Umbilical cord (tissue), 2 donors: ENCODE data around the gene ZNRF1. TPM values are rescaled to one million over a fixed set of nuclear protein-coding genes. Genes with fewer than 3 reads are reported as not detected.
"Not testable (repeated sequence)": the region's sequence is repeated elsewhere in the genome, so short reads cannot be mapped to it uniquely, and the experiment has no call there.

Source experiments
- DNase-seq: peaks from one replicate; pipeline ENCODE4 v3.0.0-alpha.2; 2015; ENCODE audit warnings: low spot score
- total RNA-seq: library from RNA; depleted of rRNA; stranded (reverse); fragments of >200 nt; gene quantifications from one replicate; pipeline ENCODE4 v1.2.3, GENCODE V29; 2014; ENCODE audit warnings: low replicate concordance; ENCODE audit not compliant: insufficient read depth

Gene ZNRF1
- total RNA-seq, 1 donor from 2014 or later, result 9.9 TPM

DNA sequence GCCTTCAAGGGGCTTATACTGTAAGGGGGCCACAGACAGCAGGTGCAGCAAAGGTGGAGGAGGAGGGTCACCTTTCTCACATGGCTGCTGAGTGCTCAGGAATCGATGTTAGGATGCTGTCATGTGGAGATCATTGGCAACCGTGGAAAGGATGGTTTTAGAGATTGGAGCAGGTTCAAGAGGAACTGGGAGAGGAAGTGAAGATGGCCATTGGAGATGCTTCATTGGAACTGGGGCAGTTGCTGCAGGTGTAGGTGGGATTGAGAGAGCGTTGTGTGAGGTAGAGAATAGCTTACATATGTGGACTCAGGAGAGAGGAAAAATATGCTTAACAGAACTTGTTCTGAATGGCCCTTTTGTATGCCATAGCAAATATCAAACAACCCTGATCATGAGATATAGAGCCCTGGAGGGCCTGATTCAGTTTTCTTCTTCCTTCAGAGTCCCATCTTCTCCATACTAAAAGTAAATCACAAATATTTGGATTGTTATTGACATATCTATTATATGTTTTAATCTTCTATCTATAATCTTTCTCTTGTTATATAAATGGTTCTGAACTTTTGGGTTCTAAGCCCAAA lies 77.0 kb downstream of the ZNRF1 start:
- no peak for DNase-seq

DNA sequence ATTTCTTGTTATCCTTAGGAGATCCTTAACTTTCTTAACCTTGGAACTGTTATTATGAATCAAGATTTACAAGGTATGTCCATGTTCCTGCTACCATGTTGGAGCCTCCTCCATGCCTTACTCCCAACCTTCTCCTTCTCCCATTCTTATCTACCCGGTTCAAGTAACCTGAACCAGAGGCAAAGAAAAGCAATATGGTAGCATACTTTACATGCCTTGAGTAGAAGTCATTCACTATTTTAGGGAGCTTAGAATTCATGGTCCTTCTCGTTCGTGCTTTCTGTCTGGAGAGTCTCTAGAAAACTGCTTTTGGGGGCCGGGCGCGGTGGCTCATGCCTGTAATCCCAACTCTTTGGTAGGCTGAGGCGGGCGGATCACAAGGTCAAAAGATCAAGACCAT lies 80.1 kb downstream of the ZNRF1 start:
- DNase-seq, result no peak

DNA sequence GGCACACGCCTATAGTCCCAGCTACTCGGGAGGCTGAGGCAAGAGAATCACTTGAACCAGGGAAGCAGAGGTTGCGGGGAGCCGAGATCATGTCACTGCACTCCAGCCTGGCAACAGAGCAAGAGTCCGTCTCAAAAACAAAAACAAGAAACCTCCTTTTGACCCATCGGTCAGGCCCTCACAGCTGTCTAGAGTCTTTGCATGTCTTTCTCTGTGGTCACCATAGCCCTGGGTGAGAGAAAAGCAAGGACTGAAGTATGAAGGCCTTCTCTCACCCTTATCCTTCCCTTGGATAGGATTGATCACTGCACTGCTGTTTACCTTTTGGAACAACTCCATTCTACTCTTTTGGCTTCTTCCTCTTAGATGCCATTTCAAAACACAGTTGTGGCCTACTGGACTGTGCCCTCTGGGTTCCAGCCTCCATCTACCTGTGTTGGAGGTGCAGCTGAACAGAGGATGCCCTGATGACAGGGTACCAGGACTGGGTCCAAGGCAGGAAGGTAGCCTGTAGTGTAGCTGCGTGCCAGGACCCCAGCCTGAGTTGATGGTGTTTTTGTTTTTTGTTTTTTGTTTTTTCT lies 80.6 kb downstream of the ZNRF1 start:
- DNase-seq, result no peak

DNA sequence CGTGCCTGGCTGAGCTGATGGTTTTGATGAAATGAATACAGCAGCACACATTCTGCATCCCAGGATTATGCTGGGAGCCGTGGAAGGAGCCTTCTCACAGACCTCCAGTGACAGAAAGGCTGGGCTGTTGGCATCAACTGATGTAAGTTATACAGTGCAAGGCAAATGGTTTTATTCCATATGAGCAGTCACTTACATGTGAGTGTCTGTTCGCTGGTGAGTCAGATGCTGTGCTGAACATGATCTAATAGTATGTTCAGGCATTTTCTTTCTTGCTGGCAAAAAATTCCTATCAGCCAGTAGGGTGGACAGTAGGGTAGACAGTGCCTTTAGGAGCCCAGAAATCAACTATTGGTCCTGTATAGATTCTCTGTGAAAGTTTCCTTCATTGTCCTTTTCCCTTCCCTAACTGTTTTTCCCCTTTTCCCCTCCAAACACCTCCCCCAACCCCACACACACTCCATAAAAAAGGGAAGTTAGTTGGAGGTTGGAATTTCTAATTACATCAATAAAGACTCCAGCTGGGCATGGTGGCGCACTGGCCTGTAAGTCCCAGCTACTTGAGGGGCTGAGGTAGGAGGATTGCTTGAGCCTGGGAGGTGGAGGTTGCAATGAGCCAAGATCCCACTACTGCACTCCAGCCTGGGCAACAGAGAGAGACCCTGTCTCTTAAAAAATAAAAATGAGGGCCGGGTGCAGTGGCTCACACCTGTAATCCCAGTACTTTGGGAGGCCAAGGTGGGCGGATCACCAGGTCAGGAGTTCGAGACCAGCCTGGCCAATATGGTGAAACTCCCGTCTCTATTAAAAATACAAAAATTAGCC lies 81.6 kb downstream of the ZNRF1 start:
- DNase-seq, result peak; percentile 74

DNA sequence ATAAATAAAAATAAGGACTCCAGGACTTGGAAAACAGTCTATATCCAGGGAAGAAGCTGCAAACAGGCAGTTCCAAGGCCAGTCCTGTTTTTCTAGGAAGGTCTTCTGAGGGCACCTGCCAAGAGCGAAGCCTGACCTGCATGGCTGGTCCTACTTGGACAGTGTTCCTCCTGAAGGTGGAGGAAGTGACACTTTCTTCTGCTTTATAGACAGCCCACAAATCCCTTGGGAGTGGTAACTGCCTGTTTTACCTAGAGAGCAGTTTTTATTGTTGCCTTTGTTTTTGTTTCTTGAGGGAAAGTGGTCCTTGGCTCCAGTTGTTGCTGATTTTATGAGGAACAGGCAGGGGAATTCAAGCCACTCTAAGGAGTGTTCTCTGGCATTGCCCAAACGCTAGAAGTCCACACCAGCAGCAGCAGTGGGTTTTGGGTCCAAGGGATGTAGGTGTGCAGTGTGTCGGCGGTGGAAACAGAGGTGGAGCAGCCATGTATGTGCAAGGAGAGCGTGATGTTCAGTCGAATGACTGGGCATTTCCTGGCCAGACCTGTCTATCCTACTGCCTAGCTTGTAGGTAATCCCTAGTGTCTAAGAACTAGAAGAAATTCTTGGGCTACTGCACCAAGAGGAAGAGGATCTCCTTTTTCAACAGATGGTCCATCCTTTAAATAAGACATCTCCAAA lies 82.5 kb downstream of the ZNRF1 start:
- no peak for DNase-seq

DNA sequence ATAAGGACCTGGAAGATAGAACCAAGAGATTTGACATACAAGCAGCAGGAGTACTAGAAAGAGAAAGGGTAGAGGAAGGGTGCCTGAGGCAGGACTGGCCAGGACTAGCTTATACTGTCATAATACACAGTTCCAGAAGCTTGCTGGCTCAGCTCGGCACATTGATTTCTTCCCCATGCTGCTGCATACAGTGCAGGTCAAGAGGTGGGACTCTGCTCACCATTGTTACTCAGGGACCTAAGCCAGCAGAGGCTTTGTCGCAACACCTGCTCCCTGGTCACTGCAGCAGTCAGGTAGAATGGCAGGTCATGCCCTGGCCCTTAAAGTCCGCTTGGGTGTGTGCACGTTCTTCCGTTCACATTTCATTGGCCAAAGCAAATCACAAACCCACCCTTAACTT lies 85.0 kb downstream of the ZNRF1 start:
- DNase-seq, result no peak

DNA sequence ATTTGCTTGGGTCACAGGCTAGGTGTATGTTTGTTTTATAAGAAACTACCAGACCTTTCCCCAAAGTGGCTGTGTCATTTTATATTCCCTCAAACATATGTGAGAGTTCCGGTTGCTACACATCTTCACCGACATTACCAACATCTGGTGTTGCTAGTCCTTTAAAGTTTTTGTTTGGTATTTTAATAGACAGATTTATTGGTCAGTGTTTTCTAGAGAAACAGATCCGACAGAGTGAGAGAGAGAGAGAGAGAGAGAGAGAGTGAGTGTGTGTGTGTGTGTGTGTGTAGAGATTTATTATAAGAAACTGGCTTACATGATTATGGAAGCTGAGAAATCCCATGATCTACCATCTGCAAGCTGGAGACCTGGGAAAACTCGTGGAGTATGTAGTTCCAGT lies 86.7 kb downstream of the ZNRF1 start:
- no peak for DNase-seq

DNA sequence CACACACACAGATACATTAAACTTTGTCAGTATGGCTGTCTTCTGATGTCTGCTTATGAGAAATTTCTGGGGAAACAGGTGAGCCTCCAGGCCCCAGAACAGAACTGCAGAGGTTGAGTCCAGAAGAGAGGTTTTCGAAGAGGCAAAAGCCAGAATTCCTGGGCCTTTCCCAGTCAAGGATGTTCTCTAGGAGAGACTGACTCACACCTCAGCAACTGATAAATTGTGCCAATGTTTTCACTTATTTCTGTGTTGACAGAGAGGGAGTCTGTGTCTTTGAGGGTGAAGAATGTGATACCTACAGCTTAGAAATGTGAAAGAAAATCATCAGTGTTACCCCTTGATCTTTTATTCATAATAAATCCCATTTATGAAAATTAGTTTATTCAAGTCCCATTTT lies 87.5 kb downstream of the ZNRF1 start:
- no peak for DNase-seq

DNA sequence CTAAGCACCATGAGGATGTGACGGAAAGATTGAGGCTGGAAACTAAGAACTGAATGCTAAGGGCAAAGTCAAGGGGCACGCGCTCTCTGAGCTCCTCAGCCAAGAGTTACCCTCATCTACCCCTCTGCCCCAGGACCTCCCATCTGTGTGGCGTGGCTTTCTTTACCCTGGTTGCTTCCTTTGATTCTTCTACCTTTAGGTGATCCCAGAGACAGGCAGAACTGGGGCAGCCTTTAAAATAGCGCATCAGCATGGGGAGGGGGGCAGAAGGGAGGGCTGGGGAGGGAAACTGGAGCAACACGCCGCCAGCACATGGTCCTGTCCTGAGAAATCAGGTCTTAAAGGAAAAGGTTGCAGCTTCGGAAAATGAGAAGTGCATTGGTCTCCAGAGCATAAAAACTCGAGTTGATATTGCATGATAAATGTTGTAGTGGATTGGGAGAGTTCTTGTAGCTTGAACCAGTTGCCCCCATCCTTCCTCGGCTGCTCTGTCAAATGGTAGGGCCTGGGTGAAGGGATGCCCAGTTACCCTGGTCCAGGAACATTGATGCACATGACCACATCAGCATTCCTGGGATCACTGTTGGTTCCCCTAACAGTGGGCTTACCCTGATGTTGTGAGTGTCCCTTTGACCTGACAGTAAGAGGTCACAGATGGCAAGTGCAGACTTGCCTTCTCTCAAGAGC lies 88.0 kb downstream of the ZNRF1 start:
- DNase-seq, result no peak

DNA sequence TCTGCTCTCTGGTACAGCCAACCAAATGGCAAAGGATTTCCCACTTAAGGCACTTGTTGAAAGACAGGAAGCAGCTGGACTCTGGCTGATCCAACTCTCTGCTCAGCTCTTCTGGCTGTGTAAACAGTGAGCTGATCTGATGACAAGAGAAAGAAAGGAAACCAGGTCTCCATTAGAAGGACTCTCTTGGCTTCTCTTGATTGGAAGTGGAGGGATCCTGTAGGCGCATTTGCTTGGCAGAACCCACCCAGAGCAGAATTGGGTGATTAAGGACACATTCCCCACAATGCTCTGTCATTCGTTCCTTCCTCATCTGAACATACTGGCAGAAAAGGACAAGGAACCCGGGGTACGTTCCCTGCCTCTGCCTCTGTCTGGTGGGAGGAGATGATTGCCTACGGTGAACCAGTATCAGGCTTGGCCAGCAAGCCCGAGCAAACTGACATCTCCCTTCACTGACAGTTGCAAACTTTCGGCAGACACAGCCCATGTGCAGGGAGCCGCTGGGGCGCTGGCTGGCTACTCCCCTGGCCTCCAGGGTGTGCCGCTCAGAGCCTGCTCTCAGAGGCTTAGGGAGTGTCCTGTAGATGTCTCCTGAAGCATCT lies 88.7 kb downstream of the ZNRF1 start:
- DNase-seq, result peak; percentile 83

DNA sequence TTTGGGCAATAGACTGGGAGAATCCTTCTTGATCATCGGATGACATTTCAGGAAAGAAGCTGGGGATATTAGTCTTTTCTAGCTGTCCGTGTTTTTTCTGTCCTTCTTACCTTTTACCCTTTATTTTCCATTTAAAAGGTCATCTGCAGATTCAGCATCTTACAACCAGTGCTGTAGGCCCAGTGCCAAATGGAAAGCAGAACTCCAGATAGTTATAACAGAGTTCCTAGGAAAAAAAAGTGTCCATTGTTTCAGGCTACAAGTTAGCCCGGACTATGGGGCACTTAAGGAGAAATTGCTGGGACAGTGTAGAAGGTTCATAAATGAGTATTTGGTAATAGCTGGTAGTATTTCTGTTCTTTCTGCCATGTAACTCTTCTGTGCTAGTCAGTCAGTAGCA lies 89.4 kb downstream of the ZNRF1 start:
- DNase-seq, result no peak

DNA sequence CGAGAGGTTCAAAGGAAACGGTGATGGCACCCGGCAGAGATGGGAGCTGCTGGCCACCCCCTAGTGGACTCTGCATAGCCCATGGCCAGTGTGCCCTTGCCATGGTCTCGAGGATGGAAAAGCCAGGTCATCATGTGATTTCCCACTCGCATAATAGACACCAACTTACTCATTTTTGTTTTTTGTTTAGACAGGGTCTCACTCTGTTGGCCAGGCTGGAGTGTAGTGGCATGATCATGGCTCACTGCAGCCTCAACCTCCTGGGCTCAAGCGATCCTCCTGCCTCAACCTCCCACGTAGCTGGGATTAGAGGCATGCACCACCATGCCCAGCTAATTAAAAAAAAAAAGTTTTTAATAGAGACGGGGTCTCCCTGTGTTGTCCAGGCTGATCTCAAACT lies 90.1 kb downstream of the ZNRF1 start:
- DNase-seq, result no peak

DNA sequence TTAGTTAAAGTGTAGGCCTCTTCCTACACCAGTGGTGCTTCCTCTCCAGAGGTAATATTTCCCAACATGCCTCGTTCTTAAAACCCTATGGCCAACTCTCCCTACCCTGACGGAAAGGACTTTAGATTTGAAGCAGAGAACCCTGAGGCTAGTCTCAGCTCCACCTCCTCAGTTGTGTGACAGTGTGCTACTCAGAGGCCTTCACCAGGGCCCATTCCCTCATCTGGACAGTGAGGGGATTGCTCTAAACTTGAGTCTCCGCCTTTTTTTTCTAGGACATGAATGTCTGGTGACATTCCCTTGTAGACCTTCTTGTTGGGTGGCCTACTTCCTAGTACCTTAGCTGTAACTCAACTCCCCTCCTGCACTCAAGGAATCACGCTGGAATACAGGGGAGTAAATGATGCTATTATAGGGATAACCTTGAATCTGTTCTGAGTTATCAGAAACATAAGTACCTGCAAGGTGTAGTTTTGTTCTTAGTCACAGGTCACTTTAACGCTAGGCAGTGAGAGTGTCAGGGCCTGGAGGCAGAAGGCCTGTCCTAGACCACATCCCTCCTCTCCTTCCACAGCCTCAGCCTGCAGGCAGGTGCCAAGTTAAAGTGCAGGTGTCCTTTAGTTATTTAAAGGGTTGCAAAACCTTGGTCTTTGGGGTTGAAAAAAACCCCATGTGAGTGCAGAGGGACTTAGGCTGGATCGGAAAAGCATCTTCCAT lies 90.8 kb downstream of the ZNRF1 start:
- no peak for DNase-seq

DNA sequence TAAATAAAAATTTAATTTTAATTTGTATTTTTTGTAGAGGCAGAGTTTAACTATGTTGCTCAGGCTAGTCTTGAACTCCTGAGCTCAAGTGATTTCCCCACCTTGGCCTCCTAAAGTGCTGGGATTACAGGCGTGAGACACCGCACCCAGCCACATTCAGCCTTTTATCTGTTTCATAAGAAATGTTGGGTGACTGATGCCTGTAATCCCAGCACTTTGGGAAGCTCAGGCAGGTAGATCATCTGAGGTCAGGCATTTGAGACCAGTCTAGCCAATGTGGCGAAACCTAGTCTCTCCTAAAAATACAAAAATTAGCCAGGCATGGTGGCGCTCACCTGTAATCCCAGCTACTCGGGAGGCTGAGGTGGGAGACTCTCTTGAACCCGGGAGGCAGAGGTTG lies 92.1 kb downstream of the ZNRF1 start:
- DNase-seq, result not testable (repeated sequence)

DNA sequence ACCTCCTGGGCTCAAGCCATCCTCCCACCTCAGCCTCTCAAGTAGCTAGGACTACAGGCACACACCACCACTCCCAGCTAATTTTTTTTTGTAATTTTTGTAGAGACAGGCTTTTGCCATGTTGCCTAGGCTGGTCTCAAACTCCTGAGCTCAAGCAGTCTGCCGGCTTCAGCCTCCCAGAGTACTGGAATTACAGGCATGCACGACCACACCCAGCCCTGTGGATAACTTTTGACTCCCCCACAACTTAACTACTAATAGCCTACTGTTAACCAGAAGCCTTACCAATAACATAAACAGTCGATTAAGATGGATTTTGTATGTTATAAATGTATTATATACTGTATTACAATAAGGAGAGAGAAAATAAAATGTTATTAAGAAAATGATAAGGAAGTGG lies 92.8 kb downstream of the ZNRF1 start:
- DNase-seq, result not testable (repeated sequence)

DNA sequence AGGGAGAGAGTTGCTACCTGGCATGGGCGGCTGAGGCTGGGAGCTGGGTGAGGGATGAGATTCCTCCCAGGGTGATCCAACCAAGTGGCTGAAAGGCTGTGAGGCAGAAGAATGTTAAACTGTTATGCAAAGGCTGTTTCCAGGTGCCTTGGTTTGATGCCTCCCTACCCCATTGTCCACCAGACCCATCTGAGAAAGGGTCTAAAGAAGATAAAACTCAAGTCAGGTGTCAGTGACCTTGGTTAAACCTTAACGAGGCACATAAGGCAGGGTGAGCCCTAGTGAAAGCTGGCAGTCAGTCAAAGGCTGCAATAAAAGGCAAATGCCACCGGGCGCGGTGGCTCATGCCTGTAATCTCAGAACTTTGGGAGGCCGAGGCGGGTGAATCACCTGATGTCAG lies 94.0 kb downstream of the ZNRF1 start:
- DNase-seq, result no peak

DNA sequence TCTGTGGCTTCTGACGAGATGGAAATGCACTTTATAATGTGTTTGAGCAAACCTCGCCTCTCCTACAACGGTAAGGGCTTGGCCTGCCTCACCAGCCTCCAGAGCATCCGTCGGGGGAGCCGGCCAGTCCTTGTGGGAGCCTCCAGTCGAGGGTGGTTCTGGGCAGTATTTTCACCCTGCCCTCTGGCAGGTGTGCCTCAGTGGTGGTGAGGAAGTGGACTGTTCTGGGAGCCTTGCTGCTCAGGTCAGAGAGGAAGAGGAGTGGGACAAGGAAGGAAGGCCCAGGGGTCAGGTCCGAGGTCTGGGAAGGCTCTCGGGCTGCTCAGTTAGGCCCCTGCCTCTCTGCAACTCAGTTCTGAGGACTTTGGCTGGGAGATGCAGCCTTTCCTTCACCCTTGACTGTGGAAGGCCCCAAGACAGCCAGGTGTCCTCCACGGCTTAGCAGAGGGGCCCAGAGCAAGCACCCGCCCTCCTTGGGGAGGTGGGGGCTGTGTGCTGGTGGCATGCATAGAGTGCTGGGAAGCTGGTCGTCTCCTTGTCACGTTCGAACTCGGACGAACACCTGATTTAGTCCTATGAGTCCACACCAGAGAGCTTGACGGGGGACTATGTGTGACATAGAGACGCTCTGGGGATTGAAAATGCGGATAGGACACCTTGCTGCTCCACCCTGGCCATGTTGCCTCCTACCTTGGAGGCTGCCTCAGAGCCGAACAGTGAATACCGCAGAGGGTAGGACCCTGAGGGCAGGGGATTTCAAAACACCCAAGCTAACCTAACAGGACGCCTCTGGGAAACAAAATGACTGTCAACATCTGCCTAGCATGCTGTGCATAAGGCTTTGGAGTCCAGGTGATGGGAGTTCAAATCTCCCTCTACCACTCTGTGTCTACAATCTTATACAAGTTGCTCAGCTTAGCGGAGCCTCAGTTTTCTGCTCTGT lies 95.0 kb downstream of the ZNRF1 start:
- no peak for DNase-seq

DNA sequence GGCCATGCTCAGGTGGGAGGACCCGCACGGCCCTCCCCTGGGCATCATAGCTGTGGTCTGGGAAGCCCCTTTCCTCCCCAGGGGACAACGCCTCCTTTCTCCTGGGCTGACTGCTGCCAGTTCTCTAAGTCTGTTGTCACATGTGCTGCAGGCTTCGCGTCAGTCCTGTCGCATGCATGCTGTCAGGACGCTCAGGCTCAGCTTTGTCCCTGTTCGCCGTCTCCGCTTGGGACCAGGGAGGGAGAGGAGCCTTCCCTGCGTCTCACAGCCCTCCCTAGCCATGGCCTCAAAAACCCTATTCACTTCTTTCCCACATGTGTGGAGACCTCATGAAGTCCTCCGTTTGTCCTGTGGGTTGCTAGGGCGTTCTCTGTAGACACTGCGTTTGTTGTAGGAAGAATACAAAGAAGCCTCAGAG lies 96.4 kb downstream of the ZNRF1 start:
- no peak for DNase-seq

DNA sequence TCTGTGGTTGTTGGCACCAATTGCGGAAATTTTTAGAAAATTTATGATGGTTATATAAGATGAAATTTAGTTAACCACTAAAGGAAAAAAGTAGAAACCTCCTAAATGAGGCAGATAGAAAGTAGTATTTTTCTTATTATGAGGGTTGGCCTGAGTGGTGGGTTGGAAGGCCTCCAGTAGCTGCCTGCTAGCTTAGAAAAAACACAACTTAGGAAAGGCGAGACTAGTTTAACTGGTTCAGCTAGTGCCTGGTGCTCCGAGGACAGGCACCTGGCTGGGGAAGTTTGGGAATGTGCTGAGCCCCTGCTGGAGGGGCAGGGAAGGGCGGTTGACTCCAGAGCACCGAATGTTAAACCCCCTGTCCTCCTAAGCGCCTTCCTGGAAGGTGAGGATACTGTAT lies 97.8 kb downstream of the ZNRF1 start:
- DNase-seq, result peak; percentile 47
